ENCODE data around the gene FGFRL1.

DNA sequence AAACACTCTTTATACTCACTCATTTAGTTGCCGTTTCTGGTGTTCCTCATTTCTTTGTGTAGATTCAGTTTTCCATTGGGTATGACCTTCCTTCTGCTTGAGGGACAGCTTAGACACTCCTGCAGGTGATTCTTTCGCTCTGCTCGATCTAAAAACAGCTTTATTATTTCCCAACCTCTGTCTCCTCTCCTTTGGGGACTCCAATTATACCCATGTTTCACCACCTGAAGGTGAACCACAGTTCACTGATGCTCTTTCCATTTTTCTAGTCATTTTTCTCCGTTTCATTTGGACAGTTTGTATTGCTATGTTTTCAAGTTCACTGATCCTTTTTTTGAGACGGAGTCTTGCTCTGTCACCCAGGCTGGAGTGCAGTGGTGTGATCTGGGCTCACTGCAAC is 4.6 kb upstream of the FGFRL1 start:
- TF ChIP-seq, protein P1, sequence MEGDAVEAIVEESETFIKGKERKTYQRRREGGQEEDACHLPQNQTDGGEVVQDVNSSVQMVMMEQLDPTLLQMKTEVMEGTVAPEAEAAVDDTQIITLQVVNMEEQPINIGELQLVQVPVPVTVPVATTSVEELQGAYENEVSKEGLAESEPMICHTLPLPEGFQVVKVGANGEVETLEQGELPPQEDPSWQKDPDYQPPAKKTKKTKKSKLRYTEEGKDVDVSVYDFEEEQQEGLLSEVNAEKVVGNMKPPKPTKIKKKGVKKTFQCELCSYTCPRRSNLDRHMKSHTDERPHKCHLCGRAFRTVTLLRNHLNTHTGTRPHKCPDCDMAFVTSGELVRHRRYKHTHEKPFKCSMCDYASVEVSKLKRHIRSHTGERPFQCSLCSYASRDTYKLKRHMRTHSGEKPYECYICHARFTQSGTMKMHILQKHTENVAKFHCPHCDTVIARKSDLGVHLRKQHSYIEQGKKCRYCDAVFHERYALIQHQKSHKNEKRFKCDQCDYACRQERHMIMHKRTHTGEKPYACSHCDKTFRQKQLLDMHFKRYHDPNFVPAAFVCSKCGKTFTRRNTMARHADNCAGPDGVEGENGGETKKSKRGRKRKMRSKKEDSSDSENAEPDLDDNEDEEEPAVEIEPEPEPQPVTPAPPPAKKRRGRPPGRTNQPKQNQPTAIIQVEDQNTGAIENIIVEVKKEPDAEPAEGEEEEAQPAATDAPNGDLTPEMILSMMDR (conservative IDR thresholded peaks at IDR 0.05 in 1 of 2, IDR thresholded peaks at IDR 0.05 in 1 of 2; ENCODE audit: low read depth in 1 of 2, low read length in 2 of 2), result no peak
- TF ChIP-seq EZH2 (IDR thresholded peaks at IDR 0.05; ENCODE audit: low read length, missing control alignments), result no peak

Measured in fibroblast of lung (primary cell).